IPS DF 6.9 (cell line): ENCODE data around the gene ARHGAP44.
"Not testable (repeated sequence)": the region's sequence is repeated elsewhere in the genome, so short reads cannot be mapped to it uniquely, and the experiment has no call there.

ENCODE experiments used
- DNase-seq: peaks from one replicate; pipeline ENCODE4 v3.0.0-alpha.2; 2013; ENCODE audit warnings: low read depth, low spot score
- H3K27ac ChIP-seq: one replicate; pipeline ENCODE4 v1.5.1; 2013; ENCODE audit warnings: low read length, control low read depth
- H3K27me3 ChIP-seq: 2 replicates; pipeline ENCODE4 v1.6.1; 2013; ENCODE audit warnings: mild to moderate bottlenecking, low read length; ENCODE audit not compliant: control insufficient read depth, insufficient read depth
- H3K36me3 ChIP-seq: 2 replicates; pipeline ENCODE4 v1.6.1; 2013; ENCODE audit warnings: low read length; ENCODE audit not compliant: control insufficient read depth, insufficient read depth
- H3K4me1 ChIP-seq: 2 replicates; pipeline ENCODE4 v1.6.1; 2013; ENCODE audit warnings: low read length; ENCODE audit not compliant: control insufficient read depth, insufficient read depth
- H3K4me3 ChIP-seq: 2 replicates; pipeline ENCODE4 v1.5.1; 2013; ENCODE audit warnings: mild to moderate bottlenecking, low read length
- H3K9me3 ChIP-seq: 2 replicates; pipeline ENCODE4 v1.6.1; 2013; ENCODE audit warnings: low read length, inconsistent platforms; ENCODE audit not compliant: control insufficient read depth, insufficient read depth
- WGBS: extraction: QIAGEN DNeasy Blood & Tissue Kit; methylation state at CpG from one replicate; pipeline ENCODE4 v1.1.7; 2013; ENCODE audit warnings: mixed read lengths, missing lambda C conversion rate; ENCODE audit not compliant: insufficient read length, insufficient coverage; 5-methylcytosine and 5-hydroxymethylcytosine counted together

ARHGAP44 gene

DNA sequence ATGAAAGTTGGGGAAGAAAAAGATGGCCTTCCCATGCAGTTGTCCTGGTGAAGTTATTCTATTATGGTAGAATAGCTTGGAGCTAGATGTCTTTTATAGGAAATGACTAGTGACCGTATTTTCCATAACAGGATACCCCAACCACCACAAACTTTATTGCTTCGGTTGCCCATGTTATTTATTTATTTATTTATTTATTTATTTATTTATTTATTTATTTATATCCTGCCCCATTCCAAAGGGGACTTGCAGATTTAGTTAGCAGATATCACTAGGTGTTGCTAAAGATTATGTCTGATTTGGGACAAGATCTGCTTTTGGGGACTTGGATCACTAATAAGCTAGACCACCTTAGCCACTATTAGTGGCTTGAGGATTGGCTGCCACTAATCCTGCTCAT, 68.3 kb downstream of the ARHGAP44 start:
- no peaks in the 10 kb centered on the region for H3K36me3 ChIP-seq
- WGBS, result no CpG with 5 or more reads among the region's 2 CpGs

DNA sequence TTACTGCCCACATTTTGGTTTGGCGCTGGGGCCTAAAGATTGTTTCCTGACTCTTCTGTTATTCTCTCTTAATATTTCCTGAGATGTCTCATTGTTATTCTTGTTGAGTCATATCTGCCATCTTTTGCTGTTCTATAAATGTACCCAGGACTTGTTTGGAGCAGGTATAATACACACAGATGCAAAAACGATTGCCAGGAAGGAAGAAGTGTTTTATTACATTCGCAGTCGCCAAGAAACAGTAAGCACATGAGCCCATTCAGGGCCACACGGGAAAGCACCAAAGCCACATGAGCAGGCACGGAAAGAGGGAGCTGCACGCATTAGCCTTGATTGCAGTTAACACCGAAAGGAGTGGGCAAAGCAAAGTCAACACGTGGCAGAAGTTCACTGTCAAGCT, 70.2 kb downstream of the ARHGAP44 start:
- no peaks in the 10 kb centered on the region for H3K4me1 ChIP-seq
- no peaks in the 10 kb centered on the region for H3K9me3 ChIP-seq
- H3K27me3 ChIP-seq, result no peaks in the 10 kb centered on the region
- no peaks in the 10 kb centered on the region for H3K36me3 ChIP-seq
- no peak overlapping the region for H3K4me3 ChIP-seq
- H3K27ac ChIP-seq, result no peak overlapping the region
- no peak for DNase-seq
- WGBS, result no CpG with 5 or more reads among the region's 9 CpGs

More for the DNA sequence above, 68.3 kb downstream of the ARHGAP44 start:
- H3K27me3 ChIP-seq, result no peaks in the 10 kb centered on the region
- no peak overlapping the region for H3K4me3 ChIP-seq
- DNase-seq, result no peak
- H3K4me1 ChIP-seq, result peaks cover 1% of the 10 kb centered on the region; the same call in 1 of the 2 replicates
- H3K9me3 ChIP-seq, result no peaks in the 10 kb centered on the region
- H3K27ac ChIP-seq, result no peak overlapping the region

- Histone ChIP-seq H3K4me3 (no peak overlapping the region), H3K4me1 (no peaks in the 10 kb centered on the region; the same call in 1 of the 2 replicates), H3K27ac (no peak overlapping the region), H3K36me3 (no peaks in the 10 kb centered on the region), H3K9me3 (no peaks in the 10 kb centered on the region), H3K27me3 (no peaks in the 10 kb centered on the region)
- no peak for DNase-seq
- no CpG with 5 or more reads among the region's 3 CpGs for WGBS
Observed at GRCh38 chr17:12865769-12866168, 76.5 kb downstream of the ARHGAP44 start.

DNA sequence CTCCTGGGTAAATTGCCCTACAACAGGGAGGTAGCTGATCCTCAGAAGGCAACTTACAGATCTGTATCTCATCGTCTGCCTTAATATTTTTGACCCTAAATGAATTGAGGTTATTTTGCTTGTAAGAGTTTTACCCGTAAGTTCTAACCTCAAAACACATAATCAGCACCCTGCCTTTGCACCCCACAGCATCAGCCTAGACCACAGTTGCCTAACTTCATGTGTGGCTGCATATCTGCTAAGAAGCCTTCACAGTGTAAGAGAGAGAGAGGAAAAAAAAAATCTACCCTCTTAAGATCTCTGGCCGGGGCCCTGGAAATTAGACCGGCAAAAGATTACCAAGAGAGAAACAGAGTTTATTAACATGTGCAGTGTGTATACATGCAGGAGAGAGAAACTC, 76.9 kb downstream of the ARHGAP44 start:
- no peaks in the 10 kb centered on the region; the same call in 1 of the 2 replicates for H3K4me1 ChIP-seq
- DNase-seq, result no peak
- WGBS, result no CpG with 5 or more reads among the region's 4 CpGs
- H3K9me3 ChIP-seq, result no peaks in the 10 kb centered on the region
- H3K4me3 ChIP-seq, result no peak overlapping the region
- no peaks in the 10 kb centered on the region for H3K27me3 ChIP-seq
- H3K27ac ChIP-seq, result no peak overlapping the region
- H3K36me3 ChIP-seq, result no peaks in the 10 kb centered on the region

- no peak for DNase-seq
- no CpG with 5 or more reads among the region's 5 CpGs for WGBS
- no peak overlapping the region for H3K4me3 ChIP-seq
- no peaks in the 10 kb centered on the region; the same call in 1 of the 2 replicates for H3K4me1 ChIP-seq
- H3K9me3 ChIP-seq, result no peaks in the 10 kb centered on the region
- no peak overlapping the region for H3K27ac ChIP-seq
- no peaks in the 10 kb centered on the region for H3K36me3 ChIP-seq
- H3K27me3 ChIP-seq, result no peaks in the 10 kb centered on the region
Observed at GRCh38 chr17:12867726-12868125, 78.4 kb downstream of the ARHGAP44 start.

GRCh38 chr17:12873415-12874125, 84.3 kb downstream of the ARHGAP44 start:
- H3K36me3 ChIP-seq, H3K9me3 ChIP-seq, H3K4me3 ChIP-seq, H3K27ac ChIP-seq, DNase-seq, H3K4me1 ChIP-seq, H3K27me3 ChIP-seq: not testable (repeated sequence)
- no CpG with 5 or more reads among the region's 7 CpGs for WGBS

DNA sequence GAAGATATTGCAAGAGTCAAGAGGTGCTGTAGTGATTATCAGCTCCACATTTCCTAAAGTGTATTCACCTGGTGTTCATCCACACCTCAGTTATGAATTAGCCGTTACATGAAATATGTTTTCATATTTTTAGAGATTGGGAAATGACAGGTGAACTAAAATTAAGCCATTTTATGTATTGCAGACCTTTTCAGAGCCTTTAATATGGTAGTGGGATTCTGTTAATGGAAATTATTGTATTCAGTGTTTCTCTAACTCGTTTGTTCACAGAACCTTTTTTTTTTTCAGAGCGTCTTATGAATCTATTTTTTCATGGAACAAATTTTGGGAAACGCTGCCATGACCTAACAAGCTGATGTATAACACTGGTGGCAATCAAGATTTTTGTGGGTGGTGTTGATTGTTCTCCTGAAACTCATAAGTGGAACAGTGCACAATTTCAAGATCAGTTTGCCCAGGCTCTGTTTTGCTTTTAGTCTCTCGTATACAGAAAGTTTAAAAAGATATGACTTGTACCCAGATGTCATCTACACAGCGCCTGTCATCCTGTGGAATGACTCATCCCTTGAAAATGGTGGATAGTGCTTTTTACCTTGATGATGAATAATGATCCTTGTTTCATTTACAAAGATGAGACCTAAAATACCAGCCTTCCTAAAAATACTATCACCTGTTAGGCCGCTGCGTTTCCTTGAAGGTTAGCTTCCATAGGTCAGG, 88.8 kb downstream of the ARHGAP44 start:
- whole genome bisulfite sequencing, result no CpG with 5 or more reads among the region's 8 CpGs
- H3K36me3 ChIP-seq, result no peaks in the 10 kb centered on the region
- H3K9me3 ChIP-seq, result no peaks in the 10 kb centered on the region
- no peak overlapping the region for H3K4me3 ChIP-seq
- no peaks in the 10 kb centered on the region for H3K27me3 ChIP-seq
- DNase-seq, result no peak
- H3K4me1 ChIP-seq, result no peaks in the 10 kb centered on the region
- no peak overlapping the region for H3K27ac ChIP-seq

GRCh38 chr17:12879096-12879495, 89.8 kb downstream of the ARHGAP44 start:
- not testable (repeated sequence) for H3K4me3 ChIP-seq, H3K36me3 ChIP-seq, H3K4me1 ChIP-seq, H3K9me3 ChIP-seq, H3K27me3 ChIP-seq, H3K27ac ChIP-seq, DNase-seq
- WGBS, result no CpG with 5 or more reads among the region's 5 CpGs

- DNase-seq, result no peak
- Histone ChIP-seq H3K27ac (no peak overlapping the region), H3K4me3 (no peak overlapping the region), H3K4me1 (no peaks in the 10 kb centered on the region), H3K27me3 (no peaks in the 10 kb centered on the region), H3K9me3 (no peaks in the 10 kb centered on the region), H3K36me3 (no peaks in the 10 kb centered on the region)
- no CpG with 5 or more reads among the region's 2 CpGs for WGBS
Observed at GRCh38 chr17:12883472-12883871, 94.2 kb downstream of the ARHGAP44 start.

GRCh38 chr17:12887088-12887487, 97.8 kb downstream of the ARHGAP44 start:
- DNase-seq, result no peak
- no peaks in the 10 kb centered on the region for H3K27me3 ChIP-seq
- H3K4me3 ChIP-seq, result no peak overlapping the region
- H3K36me3 ChIP-seq, result no peaks in the 10 kb centered on the region
- no CpG with 5 or more reads among the region's 2 CpGs for WGBS
- H3K9me3 ChIP-seq, result no peaks in the 10 kb centered on the region
- no peaks in the 10 kb centered on the region for H3K4me1 ChIP-seq
- H3K27ac ChIP-seq, result no peak overlapping the region
